Stimulated activated CD8-positive, alpha-beta memory T cell treated with anti-CD3 and anti-CD28 coated beads, Interleukin-15, amount 100 ng/mL, for 4 hours (primary cell): ENCODE data around the gene IPP.
"Not testable (repeated sequence)": the region's sequence is repeated elsewhere in the genome, so short reads cannot be mapped to it uniquely, and the experiment has no call there.

ENCODE experiments used
- DNase-seq, 2 donors: peaks; one replicate each; pipeline ENCODE4 v3.0.0-alpha.2; 2020; ENCODE audit warnings: low read depth in 2 of 2

Gene IPP

DNA sequence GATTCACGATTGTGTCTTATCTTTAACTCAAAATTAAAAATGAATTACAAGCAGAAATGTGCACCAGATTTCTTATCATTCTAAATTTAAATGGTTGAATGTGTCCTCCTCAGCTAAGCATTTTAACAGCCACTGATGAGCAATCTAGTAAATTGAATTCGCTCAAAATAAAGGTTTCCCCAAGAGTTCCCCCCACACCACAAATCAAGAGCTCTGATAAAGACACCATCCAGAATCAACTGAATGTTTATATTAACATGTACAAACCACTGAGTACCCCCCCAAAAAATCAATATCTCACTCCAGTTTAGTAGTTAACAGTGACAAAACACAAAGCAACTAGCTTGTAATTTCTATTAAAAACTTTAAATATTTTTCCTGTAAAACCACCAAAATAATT is 66.1 kb downstream of the IPP start:
- DNase-seq = no peak

DNA sequence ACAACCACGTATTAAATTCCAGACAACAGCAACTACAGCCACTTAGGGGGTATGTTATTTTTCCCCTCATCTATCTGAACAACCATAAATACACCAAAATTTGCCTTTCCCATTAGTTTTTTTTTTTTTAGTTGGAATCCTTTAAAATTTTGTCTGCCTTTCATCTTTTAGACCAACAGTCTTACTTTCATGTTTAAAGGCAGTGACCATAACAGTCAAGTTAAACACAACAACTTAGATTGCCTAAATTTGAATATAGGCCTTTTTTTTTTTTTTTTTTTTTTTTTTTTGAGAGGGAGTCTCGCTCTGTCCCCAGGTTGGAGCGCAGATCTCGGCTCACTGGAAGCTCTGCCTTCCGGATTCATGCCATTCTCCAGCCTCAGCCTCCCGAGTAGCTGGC is 67.5 kb downstream of the IPP start:
- no peak for DNase-seq

GRCh38 chr1:45679123-45679522 is 71.3 kb downstream of the IPP start:
- DNase-seq = no peak

DNA sequence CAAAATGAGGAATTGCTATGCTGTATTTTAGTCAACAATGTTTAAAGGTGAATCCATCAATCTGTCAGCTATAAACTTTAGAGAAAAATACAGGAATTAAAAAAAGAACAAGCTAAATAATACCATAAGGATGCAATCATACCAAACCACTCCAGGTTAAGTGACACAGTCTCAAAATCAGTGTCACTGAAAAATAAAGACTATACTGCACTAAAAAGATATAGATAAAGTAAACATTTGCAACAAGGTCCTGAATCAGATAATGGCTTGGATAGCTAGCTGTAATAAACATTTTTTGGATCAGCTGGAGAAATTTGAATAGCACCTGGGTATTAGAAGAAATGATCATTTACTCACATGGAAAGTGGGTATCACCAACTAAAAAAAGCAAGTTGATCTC is 72.0 kb downstream of the IPP start:
- no peak for DNase-seq

DNA sequence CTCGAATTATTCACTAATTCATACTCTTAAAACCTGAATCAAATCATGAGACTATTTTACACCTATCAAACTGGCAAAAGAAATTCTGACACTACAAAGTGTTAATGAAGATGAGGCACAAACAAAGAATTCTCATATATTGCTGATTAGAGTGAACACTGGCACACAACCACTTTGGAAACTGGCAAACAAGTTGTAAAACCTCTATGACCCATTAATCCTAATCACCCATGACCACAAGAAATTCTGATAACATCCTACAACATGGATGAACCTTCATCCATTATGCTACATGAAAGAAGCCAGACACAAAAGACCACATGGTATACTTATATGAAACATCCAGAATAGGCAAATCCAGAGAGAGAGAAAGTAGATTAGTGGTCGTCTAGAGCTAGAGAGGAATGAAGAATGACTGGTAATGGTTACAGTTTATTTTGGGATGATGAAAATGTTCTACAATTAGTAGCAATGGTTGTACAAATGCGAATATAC is 72.7 kb downstream of the IPP start:
- no peak for DNase-seq

GRCh38 chr1:45676553-45676952 is 73.9 kb downstream of the IPP start:
- not testable (repeated sequence) for DNase-seq

- DNase-seq = no peak
These were observed 76.0 kb downstream of the IPP start for GRCh38 chr1:45674478-45674877.

DNA sequence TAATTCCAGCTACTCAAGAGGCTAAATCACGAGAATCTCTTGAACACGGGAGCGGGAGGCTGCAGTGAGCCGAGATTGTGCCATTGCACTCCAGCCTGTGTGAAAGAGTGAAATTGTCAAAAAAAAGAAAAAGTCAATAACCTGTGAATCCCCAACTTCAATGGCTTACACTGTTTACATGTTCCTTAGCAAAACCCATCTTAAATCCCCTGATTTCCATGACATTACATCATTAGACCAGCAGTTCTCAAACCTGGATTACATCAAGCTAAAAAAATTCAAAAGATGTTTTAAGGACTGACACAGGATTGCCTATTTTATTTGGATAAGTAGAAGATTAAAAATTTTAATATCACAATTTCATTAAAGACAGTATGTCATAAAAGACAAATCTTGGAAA is 76.5 kb downstream of the IPP start:
- no peak for DNase-seq

GRCh38 chr1:45669859-45670655 is 80.4 kb downstream of the IPP start:
- no peak for DNase-seq

- DNase-seq = no peak
These were observed 81.1 kb downstream of the IPP start for GRCh38 chr1:45669379-45669778.

DNA sequence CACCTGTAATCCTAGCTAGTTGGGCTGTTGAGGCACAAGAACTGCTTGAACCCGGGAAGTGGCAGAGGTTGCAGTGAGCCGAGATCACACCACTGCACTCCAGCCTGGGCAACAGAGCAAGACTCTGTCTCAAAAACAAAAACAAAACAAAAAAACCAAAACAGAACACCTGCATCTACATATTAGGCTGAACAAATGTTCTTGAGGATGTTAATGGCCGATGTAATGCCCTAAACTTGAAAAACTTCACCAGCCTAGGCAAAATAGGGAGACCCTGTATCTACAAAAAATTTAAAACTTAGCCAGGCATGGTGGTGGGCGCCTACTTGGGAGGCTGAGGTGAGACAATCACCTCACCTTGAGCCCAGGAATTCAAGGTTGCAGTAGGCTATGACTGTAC is 81.9 kb downstream of the IPP start:
- no peak for DNase-seq

DNA sequence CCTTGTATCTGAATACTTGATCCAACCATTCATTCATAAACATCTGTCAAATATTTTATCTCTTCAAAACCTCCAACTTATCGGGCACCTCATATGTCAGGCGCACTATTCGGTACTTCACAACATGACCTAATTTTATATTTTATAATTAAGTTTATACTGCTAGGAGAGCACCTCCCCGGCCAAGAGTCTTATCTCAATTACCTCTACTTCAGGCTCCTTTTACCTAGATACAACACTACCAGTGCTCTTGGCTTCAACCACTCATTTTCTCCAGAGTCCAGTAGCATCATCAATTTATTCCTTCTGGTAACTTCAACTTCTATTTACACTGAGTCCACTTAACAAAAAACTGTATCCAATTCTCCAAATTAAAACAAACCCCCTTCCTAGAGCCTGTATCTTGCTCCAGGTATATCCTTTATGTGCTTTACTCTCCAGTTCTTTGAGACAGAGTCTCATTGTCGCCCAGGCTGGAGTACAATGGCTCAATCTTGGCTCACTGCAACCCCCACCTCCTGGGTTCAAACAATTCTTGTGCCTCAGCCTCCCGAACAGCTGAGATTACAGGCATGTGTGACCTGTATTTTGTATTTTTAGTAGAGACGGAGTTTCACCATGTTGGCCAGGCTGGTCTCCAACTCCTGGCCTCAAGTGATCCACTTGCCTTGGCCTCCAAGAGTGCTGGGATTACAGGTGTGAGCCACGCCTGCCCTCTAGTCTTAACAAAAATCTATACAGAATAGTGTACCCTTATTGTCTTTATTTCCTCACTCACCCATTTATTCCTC is 82.9 kb downstream of the IPP start:
- no peak for DNase-seq

DNA sequence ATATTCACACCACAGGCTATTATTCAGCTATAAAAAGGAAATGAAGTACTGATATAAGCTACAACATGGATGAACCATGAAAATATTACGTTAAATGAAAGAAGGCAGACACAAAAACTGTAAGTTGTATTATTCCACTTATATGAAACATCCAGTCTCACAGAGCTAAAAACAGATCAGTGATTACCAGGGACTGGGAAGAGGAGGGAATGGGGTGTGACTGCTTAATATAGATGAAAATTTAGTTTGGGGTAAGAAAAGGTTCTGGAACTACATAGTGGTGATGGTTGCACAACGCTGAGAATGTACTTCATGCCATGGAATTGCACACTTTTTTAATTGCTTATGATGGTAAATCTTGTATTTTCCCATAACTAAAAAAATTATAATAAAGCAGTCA is 83.6 kb downstream of the IPP start:
- no peak for DNase-seq

- no peak for DNase-seq
These were observed 90.1 kb downstream of the IPP start for GRCh38 chr1:45660336-45660735.

DNA sequence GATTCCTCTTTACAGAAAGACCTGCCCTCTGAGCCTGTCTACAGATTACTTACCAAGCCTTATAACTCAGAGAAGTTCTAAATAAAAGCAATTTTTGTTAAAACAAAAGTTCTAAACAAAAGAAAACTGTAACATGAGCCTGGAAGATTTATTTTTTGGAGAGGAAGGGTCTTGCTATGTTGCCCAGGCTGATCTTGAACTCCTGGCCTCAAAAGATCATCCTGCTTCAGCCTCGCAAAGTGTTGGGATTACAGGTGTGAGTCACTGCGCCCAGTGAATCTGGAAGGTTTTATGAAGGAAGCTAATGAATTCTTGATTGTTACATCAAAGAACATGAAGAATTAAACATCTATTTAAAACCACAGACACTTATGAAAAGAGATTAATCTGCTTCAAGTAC is 91.2 kb downstream of the IPP start:
- DNase-seq = no peak

GRCh38 chr1:45658171-45658570 is 92.3 kb downstream of the IPP start:
- DNase-seq = no peak

GRCh38 chr1:45656573-45657226 is 93.8 kb downstream of the IPP start:
- DNase-seq = no peak

DNA sequence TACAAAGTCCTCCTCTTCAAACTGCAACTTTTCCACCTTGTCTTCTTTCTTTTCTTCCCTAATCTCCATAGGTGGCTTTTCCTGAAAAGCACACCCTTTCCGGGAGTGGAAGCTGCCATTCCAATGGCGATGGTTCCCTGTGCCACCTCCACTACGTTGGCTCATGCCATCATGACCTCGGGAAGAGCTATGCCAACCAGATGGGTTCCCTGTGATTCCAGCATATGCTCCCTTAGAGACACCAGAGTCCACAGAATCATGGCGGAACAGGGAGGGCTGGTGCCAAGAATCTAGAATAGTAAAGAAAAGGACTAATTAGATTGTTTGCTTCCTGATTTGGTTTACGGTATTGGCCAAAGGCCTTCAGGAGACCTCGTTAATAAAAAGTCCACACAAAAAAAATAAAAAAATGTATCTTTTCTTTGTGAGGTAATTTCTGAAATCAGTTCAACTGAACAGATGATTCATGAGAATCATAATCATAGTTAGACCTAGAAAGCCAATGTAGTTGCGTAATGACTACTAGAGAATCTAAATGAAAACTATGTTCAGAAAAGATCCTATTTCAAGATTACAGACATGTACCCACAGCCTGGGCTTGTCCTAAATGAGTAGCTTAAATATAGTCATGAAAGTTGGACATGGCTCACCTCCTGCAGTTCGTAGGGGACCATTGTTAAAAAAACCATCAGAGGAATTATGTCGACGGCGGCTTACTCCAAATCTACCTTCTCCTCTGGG is 95.7 kb downstream of the IPP start:
- DNase-seq = no peak
